Eye (tissue), 1 donor: ENCODE measurements around the gene PPIE.
"Not testable (repeated sequence)": the region's sequence is repeated elsewhere in the genome, so short reads cannot be mapped to it uniquely, and the experiment has no call there.

Source experiments
- DNase-seq: peaks from one replicate; pipeline ENCODE4 v3.0.0-alpha.2; 2015

Gene PPIE

DNA sequence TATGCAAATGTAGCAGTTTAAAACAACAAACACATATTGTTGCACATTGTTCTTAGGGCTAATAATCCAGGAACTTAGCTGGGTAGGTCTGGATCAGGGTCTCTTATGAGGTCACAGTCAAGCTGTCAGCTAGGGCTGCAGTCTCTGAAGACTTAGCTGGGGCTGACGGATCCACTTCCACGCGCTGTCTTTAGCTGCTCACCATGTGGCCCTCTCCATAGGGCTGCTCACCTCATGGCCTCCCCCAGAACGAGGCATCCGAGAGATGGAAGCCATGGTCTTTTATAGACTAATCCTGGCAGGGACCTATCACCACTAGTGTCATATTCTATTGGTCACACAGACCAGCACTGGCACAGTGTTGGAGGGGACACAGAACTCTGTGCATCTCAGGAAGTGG, 41.1 kb downstream of the PPIE start:
- no peak for DNase-seq

DNA sequence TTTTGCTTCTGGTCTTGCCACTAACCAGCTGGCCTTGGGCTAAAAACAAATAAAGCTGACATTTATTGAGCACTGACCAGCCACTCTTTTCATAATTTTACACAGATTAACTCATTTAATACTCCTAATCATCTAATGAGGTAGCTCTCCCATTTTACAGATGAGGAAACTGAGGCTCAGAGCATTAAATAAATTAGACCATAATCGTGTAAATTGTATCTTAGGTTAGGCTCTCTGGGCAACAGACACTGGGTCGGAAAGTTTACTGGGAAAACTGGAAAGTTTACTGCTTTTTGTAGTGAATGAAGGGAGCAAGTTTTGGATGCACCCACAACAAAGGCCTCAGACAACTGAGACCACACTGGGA, 42.6 kb downstream of the PPIE start:
- no peak for DNase-seq

DNA sequence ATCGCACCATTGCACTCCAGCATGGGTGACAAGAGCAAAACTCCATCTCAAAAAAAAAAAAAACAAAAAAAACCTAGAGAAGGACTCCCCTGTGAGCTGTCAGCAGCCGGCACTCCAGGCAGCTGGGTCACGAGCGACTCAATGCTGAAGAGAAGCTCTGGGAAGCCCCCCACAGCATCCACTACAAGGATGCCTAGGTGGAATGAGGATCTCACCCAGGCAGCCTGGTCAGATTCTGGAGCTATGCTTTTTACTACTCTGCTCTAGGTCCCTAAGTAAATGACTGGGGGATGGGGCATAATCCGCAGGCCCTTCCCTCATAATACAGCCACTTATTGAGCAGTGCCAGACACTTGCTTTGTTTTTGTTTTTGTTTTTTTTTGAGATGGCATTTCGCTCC, 43.4 kb downstream of the PPIE start:
- no peak for DNase-seq

DNA sequence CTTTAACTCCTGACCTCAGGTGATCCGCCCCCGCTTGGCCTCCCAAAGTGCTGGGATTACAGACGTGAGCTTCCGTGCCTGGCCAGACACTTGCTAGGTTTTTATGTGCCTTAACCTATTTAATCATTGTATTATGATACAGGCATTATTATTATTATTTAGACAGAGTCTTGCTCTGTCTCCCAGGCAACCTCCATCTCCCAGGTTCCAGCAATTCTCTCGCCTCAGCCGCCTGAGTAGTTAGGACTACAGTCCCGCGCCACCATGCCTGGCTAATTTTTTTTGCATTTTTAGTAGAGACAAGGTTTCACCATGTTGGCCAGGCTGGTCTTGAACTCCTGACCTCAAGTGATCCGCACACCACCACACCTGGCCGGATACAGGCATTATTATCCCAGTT, 44.0 kb downstream of the PPIE start:
- not testable (repeated sequence) for DNase-seq

DNA sequence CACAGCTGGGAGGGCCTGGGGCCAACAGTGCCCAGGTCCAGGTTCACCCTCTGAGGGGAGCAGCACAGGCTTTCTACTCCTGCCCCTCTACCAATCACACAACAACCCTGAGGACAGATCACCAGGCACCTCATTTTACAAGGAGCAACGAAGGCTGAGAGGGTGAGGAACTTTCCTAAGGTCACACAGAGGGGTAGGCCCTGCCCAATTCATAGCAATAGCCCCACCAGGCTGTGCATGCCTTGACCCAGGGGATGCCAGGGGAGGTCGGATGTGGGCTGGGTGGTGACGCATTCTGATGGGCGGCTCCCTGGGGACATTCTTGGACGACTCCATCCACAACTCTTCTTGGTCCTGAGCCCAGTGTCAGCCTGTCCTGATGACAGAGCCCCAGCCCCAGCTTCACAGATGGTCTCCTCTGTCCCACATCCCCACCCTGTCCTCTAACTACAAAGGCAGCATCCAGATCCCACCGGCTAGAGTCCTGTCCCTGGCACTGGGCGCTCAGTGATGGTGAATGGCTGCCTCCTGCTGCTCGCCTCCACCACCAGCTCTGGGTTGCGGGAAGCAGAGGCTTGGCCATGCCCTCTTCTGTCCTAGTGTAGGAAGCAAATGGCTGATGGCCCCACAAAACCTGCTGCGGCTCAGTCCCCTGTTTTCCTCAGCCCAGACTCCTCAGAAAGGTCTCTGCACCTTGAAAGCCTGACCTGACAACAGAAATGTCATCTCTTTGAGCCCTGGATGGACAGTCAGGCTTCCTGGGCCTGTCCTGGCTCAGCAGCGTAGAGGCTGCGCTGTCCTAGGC, 47.8 kb downstream of the PPIE start:
- not testable (repeated sequence) for DNase-seq

DNA sequence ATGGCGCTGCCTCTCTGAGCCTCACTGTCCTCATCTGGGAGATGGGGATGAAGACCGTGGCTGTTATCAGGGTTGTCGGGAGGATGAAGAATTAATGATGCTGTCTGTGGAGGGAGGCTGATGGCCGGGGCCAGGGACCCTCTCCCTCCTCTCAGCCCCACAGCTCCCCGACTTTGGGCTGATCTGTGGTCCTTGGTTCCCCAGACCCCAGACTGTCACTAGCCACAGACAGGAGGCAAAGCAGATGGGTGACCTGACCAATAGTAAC, 48.4 kb downstream of the PPIE start:
- not testable (repeated sequence) for DNase-seq

DNA sequence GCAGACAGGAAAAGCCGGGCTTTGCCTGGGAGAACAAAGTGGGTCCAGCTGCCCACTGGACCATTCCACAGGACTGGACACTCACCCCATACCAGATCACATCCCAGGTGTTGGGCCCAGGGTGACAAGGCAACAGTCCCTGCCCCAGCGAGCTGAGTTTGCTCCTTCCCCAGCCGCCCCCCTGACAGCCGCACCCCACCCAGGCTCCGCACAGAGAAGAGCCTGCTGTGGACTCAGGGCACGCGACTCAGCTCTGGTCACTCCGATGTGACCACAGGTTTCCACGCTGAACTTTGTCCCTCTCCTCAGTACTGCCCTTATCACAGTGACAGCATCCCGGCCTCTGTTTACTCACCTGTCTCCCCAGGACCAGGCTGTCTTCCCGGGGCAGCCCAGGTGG, 48.8 kb downstream of the PPIE start:
- DNase-seq: no peak

DNA sequence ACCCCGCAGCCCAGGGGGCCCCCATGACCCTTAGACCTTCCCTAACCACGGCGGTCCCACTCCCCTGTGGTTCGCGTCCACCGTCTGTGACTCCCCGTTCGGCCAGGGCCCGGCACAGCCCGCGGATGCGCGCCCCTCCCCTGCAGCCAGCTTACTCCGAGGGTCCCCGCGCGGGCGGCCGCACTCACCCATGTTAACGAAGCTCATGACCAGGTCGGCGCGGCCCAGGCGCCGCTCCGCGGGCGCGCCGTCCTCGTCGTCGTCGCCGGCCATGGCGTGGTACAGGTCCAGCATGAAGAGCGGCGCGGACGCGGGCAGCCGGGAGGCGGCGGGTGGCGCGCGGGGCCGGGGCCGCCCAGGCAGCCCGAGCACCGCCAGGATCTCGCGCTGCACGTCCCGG, 49.3 kb downstream of the PPIE start:
- not testable (repeated sequence) for DNase-seq

DNA sequence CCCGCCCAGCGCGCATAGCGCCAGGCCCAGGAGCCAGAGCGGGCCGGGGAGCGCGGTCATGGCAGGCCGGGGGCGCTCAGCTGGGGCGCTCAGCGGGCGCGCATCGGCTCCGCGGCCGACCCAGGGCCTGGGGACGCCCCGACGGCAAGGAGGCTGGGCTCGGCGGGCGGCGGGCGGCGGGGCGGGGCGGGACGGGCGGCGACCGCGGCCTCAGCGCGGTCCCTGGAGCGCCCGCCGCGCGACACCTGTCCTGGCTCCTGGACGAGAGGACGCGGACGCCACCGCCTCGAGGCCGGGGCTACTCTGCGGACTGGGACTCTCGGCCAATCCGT, 49.7 kb downstream of the PPIE start:
- DNase-seq: peak; percentile 23

DNA sequence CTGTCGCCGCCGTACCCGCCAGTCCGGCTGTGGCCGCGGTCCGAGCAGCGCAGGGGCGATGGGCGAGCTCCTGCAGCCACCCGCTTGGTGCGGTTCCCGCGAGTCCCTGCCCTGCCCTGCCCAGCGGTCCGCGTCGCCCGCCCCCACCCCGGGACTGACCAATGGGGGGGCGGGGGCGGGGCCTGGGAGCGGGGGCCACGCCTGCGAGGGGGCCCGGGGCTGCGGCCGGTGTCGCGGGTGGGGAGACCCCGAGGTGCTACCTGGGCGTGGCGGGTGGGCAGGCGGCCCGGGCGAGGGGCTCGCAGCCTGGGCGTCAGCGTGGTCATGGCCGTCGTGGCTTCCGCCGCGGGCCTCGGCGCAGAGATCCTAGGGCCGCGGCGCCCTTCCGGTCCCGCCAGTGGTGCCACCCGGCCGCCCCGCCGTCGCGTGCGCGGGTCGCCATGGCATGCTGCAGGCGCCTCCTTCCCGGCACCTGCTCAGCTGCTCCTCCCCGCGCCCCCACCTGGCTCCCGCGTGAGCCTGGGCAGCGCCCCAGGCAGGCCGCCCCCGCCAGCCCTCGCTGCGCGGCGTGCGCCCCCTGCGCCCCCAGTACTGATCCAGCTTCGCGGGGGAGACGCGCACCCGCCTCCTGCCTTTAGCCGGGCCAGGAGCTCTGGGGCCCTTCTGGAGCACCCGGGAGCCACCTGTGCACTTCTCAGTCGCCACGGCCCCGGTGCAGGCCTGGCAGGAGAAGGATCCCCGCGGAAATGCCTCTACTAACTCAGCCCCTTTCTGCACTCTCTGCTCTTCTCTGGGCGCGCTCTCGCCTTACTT, 50.3 kb downstream of the PPIE start, which contains the start of gene BMP8B:
Gene BMP8B, minus strand, starts transcription at position 108 of the 813 bp plus-strand sequence. CDS start 380 bp downstream, outside the sequence.
- DNase-seq: peak; percentile 54

DNA sequence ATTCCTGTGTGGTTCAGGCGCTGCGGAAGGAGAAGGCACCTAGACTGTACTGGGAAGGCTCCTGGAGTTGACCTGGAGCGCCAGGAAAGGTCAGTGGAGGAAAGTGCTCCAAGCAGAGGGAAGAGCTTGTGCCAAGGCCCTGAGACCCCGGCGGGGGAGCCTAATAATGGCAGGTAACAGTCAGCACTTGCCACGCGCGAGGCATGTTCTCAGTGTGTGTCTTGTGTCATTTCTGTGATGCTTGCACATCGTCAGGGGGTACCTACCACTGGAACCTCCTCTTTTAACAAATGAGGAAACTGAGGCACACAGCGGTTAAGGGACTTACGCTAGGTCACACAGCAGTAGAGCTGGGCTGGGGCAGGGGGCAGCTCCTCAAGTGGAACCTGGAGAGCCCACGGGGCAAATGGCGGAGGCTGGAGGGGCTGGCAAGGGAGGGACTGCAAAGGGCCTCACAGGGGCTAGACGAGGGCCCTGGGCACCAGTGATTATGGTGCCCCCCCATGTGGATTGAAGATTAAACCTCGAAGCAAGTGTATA, 51.0 kb downstream of the PPIE start:
- DNase-seq: no peak

DNA sequence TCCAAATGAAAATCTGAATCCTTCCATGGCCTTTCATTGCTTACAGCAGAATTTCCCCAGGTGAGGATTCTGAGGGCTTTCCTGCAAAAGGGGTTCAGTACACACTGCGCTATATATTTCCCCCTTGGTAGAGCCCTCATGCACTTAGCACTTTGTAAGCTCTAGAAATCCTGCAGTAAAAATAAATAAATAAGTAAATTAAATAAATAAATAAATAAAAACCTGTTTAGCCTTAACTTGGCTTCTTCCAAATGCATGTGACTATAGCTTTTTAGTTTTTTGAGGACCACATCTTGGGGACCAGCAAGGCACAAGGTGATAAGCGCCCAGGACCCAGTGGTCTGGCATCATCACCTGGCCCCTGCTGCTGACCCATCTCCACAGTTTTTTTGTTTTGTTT, 53.2 kb downstream of the PPIE start:
- DNase-seq: no peak

DNA sequence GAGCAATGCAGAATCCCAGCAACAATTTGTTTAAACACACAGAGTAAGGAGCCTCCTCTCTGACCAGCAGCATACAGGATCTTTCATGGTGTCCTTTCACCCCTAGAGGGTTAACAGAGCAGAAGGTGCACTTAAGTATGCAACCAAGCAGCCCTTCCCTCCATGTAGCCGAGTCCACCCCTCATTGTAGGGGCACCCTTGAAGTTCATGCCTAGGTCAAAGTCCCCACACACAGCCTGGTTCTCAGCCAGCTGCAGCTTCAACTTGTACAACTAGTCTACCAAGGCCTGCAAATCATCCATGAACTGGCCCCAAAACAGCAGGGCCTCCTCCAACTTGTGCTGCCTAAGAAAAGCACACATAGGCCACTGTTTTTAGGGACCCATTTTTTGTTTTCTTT, 57.0 kb downstream of the PPIE start:
- no peak for DNase-seq

DNA sequence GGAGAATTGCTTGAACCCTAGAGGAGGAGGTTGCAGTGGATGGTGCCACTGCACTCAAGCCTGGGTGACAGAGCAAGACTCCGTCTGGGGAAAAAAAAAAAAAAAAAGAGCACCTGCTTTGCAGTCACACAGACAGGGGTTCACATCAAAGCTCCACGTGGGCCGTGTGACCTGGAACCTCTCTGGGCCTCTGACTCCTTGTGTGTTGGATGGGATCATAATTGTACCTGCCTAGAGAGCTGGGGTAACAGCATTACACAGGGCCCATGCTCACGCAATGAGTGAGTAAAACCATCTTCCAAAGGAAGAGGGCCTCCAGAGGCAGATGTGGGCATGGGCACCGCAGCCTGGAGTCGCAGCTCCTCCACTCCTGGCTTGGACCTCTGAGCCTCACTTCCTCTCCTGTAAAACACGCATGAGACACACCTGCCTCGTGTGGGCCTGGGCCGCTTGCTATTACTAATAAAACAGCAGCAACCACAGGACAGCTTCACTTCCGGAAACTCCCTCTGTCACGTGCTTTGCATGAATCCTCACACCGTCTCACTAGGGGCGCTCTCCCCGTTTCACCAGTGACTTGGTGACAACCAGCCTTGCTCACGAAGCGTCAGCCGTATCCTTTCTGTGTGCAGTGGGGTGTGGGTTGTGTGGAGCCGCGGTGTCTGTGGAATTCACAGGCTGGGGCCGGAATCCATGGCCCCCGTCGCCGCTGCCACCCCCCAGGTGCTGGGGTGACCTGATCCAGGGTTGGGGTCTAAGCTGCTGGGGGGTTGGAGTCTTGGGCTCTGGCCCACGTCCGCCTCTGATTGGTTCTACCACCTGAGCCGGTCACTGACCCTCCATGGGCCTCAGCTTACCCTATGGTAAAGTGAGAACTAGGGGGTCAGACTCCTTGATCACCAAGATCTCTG, 60.4 kb downstream of the PPIE start:
- DNase-seq: peak; percentile 79

DNA sequence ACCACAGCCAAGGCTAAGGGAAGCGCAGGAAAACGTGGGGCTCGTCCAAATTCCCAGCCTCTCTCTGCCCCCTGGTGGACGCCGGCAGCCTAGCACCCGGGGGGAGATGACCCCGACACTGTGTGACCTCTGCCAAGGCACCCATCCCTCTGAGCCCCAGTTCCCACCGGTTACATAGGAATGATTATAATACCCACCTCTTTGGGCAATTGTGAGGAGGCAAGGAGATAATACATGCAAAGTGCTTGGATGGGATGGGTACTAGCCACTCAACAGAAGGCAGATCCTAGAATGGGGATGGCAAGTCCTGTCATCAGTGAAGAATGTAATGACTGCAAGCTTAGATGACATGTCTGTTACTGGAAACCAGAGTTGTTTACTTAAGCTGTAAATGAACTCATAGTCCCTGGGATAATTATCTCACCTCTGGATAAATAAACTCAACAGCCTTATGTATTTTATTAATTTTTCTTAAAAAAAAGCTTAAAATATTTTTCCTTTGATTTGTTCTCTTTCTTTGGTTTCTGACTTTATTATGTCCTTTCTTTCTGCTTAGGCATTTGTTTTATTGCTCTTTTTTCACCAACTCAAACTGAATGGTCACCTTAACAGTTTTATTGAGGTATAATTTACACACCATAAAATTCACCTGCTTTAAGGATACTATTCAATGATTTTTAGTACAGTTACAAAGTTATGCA, 61.2 kb downstream of the PPIE start:
- DNase-seq: peak; percentile 74

DNA sequence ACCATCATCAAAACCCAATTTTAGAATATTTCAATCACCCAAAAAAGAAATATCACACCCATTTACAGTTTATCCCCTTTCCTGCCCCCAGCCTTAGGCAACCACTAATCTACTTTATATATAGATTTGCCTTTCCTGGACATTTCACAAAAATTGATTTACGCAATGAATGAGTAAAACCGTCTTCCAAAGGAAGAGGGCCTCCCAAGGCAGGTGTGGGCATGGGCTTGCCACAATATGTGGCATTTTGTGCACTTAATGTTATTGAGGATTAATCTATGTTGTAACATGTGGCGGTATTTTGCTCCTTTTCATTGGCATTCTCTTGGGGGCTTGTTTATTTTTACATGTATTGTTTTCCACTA, 61.8 kb downstream of the PPIE start:
- DNase-seq: no peak

DNA sequence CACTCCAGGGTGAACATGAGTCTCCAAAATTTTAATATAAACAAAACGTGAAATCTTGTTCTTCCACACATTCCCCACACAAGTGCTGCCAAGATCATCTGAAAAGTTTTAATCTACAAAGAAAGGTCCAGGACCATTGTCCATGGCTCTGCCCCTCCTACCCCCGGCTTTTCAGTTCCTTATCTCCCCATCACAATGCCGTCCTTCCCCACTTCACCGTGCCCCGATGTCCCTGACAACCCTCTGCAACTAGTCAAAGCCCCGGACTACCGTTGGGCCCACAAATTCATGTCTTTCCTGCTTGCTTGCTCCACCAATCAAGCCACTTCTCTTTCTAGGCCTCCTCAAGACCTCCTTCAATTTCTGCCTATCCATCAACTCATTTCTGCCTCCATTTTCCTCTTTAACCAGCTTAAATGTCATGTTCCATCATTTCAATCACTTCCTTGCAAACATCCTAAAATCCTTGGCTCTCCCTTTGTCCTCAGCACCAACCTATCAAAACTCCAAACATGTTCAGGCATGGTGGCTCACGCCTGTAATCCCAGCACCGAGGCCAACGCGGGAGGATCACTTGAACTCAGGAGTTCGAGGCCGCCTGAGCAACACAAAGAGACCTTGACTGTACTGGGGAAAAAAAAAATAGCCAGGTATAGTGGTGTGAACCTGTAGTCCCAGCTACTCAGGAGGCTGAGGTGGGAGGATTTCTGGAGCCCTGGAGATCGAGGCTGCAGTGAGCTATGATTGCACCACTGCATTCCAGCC, 64.0 kb downstream of the PPIE start:
- no peak for DNase-seq

DNA sequence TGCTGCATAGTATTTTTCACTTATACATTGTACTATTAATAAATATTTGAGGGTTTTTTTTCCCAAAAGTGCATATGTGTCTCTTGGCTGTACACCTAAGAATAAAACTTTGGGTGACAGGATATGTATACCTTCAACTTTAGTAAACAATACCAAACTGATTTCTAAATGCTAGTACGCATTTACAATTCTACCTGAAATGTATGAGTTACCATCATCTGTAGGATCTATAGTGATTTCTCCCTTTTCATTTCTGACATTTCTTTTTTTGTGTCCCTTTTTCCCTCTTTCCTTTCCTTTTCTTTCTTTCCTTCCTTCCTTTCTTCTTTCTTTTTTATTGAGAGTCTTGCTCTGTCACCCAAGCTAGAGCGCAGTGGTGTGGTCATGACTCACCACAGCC, 66.7 kb downstream of the PPIE start:
- no peak for DNase-seq

DNA sequence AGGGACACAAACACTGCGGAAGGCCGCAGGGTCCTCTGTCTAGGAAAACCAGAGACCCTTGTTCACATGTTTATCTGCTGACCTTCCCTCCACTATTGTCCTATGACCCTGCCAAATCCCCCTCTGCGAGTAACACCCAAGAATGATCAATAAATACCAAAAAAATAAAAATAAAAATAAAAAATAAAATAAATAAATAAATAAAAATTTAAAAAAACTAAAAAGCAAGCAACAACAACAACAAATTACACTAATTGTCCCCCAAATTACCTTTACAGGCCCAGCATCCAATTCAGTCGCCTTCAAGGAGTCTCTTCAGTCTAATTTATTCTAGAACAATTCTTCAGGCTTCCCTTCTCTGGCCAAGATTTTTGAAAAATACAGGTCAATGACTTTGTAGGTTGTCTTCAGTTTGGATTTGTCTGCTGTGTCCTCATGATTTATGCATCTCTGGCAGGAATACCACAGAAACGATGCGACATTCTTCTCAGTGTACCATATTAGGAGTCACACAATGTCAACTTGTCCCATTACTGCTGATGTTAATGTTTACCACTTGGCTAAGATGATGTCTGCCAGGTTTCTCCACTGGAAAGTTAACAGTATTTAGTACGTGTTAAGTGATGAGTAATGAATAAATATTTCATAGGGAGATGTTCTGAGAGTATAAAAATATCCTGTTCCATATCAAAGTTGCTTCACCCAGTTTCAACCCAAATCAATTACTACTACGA, 70.3 kb downstream of the PPIE start:
- no peak for DNase-seq

DNA sequence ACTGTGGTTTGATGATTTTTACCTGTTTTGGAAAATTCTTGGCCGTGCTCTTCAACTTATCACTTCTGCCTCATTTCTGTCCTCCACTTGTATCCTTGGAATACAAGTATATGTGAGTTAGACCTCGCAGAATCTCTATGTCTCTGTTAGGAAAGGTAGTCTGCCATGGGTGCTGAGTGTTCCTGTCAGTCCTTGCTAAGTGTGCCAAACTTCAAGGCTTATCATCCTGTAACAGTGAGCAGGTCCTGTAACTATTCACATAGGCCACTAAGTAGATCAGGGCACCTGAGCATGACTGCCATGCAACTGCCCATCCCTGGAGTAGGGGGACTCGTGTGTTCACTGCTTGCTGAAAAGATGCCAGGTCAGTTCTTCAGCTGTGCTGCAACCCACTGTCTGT, 74.2 kb downstream of the PPIE start:
- DNase-seq: no peak
